ENCODE results near the gene AARS2.

The AARS2 gene

GRCh38 chr6:44262467-44263353 lies 50.4 kb downstream of the AARS2 start:
- DNase-seq (ENCODE audit: low spot score) = no peak

DNA sequence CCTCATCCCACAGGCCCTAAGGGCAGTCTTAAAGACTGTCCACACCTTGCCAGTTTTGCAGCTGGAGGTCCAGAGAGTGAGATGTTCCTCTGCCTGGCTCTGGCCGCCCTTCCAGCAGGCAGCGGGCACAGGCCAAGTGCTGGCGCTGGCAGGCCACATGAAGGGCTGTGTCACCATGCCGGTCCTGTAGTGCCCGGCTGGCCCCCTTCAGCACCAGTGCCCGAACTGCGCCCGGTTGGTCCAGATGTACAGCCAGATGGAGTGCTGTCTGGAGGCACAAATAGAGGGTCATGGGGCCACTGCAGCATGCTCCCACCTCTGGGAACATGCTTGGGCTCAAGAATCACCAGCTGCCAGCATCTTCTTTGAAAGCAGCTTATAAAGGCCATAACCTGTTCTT lies 51.6 kb downstream of the AARS2 start:
- no peak for DNase-seq (ENCODE audit: low spot score)

- DNase-seq (ENCODE audit: low spot score) = no peak
These were observed 52.5 kb downstream of the AARS2 start for GRCh38 chr6:44260451-44261297.

- DNase-seq (ENCODE audit: low spot score) = no peak
These were observed 53.1 kb downstream of the AARS2 start for GRCh38 chr6:44260011-44260410.

DNA sequence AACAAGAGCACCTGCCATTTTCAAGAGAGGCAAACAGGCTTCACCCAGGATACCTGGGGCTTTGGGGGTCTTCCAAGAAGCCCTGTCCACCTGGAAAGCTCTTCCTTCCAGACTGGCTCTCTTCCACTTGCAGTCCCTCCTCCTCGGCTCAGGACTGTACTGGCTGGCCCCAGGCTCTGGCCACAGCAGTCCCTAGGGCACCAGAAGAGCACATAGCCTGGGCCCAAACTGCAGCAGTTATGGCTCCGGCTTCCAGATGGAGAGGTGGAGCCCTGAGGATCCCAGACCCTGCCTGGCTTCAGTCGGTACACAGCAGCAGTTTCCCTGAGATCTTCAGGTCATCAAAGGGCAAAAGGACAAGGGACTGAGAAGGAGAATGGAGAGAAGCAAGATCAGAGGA lies 54.2 kb downstream of the AARS2 start:
- no peak for DNase-seq (ENCODE audit: low spot score)

DNA sequence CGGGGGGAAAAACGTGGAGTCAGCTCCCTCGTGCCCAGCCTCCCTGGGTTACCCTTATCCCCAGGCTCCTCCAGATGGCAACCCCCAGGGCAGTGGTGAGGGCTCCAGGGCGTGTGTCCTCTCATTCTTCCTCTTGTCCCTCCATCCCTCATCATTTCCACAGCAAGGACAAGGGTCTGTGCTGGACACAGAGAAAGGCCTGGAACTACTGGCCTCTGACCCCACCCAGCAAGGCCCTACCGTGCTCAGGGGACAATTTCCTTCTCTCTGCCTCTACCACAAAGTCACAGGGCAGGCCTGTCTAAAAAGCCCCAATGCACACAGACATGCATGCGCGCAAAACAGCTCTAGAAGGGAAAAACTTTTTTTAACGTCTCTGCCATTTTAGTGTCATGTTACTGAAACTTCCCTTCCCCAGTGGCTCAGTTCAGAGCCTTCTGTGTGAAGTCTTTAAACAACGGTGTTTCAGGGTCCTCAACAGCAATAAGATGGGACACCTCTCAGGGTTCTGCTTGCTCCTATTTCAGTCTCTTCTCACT lies 54.8 kb downstream of the AARS2 start:
- no peak for DNase-seq (ENCODE audit: low spot score)

DNA sequence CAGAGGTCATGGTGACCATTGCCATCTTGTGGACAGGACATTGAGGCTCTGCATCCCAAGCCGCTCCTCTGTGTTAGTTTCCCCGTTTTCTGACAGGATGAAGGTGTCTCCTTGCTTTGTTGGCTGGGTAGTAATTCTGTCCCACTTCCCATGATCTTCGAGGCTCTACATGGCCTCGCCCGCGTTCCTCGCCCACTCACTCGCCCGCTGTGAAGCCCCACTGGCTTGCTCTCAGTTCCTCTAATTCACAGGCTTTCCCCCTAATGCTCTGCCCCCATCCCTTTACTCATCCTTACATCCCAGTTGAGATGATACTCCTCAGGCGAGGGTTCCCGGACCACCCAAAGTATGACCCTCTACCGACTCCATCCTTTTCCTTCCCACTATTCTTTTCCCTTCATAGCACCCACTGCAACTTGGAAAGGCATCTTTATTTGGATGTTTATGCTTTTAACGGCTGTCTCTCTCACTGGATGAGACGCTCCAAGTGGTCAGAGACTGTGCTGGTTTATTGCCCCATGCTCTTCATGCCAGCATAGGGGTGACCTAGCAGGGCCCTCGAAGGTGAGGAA lies 55.3 kb downstream of the AARS2 start:
- no peak for DNase-seq (ENCODE audit: low spot score)

- peak; percentile 84 for DNase-seq (ENCODE audit: low spot score)
These were observed 56.0 kb downstream of the AARS2 start, which contains the start of gene SLC35B2 for GRCh38 chr6:44257025-44257752. Gene SLC35B2, minus strand, starts transcription at chr6:44257528. Its CDS starts 118 bp downstream, at chr6:44257410.

GRCh38 chr6:44256775-44257024 lies 56.4 kb downstream of the AARS2 start:
- DNase-seq (ENCODE audit: low spot score) = no peak

- DNase-seq (ENCODE audit: low spot score) = no peak
These were observed 57.0 kb downstream of the AARS2 start for GRCh38 chr6:44255871-44256774.

GRCh38 chr6:44255105-44255808 lies 57.9 kb downstream of the AARS2 start:
- no peak for DNase-seq (ENCODE audit: low spot score)

DNA sequence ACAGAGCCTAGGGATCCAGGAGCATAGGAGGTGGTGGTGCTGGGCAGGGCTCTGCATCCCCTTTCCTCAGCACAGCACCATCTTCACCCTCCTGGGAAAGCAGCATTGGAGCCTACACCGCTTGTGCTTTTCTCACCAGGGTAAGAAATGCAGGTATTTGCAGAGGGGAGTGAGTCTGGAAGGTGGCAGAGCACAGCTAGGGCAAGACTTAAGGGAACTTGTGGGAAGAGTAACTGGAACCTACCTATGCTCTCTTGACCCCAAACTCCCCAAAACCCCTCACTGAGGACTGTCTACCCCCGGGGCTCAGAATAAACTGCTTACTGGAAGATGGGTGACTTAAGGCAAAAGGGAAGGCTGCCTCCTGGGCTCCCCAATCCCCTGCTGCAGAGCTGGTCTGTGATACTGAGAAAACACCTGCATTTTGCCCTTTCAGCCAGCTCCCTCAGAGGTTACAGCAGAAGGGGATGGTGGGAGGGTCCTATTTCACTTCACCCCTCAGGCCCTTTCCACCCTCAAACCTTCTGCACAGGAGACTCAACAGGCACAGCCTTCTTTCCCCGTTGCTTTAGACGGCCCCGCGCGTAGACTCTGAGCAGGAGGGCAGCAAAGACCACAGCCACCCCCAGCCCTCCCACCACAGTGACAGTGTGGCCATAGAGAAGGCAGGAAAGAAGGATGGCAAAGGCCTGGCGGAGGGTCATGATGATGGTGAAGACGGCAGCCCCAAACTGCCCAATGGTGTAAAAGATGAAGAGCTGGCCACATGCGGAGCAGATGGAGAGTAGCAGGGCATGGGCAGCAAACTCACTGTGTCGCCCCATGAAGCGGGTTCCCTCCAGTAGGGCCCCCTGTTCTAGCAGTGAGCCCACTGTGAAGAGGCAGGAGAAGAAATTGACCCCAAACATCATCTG lies 58.7 kb downstream of the AARS2 start:
- DNase-seq (ENCODE audit: low spot score) = no peak

DNA sequence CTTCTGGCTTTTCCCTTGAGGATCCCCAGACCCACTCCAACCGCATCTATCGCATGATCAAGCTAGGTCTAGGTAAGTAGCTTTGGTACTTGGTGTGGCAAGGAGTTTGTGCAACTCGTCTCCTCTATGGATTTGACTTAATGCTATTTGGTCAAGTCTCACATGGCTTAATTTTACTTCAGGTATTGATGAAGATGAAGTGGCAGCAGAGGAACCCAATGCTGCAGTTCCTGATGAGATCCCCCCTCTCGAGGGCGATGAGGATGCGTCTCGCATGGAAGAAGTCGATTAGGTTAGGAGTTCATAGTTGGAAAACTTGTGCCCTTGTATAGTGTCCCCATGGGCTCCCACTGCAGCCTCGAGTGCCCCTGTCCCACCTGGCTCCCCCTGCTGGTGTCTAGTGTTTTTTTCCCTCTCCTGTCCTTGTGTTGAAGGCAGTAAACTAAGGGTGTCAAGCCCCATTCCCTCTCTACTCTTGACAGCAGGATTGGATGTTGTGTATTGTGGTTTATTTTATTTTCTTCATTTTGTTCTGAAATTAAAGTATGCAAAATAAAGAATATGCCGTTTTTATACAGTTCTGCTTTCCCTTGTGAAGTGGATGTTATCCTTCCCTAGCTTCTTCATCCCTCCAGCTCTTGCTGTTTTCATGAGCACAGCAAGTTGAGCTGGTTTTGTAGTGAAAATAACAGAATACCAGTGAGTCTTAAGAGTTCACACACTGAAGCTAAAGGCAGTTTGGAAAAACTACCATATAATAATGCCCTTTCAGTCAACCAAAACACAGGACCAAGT lies 59.6 kb downstream of the AARS2 start:
- DNase-seq (ENCODE audit: low spot score) = no peak

- no peak for DNase-seq (ENCODE audit: low spot score)
These were observed 61.3 kb downstream of the AARS2 start for GRCh38 chr6:44251576-44252524.

GRCh38 chr6:44250718-44251123 lies 62.4 kb downstream of the AARS2 start:
- no peak for DNase-seq (ENCODE audit: low spot score)

DNA sequence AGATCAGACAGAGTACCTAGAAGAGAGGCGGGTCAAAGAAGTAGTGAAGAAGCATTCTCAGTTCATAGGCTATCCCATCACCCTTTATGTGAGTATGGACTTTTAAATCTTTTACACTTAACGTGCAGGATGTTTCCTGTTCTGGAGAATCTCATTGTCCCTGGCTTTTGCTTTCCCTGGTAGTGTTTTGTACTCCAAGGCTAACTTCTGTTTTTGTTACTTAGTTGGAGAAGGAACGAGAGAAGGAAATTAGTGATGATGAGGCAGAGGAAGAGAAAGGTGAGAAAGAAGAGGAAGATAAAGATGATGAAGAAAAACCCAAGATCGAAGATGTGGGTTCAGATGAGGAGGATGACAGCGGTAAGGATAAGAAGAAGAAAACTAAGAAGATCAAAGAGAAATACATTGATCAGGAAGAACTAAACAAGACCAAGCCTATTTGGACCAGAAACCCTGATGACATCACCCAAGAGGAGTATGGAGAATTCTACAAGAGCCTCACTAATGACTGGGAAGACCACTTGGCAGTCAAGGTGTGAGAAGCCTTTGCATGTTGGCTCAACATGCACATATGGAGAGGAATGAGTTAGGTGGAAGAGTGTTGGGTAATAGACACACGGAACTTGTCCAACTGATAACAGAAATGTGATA lies 63.0 kb downstream of the AARS2 start:
- DNase-seq (ENCODE audit: low spot score) = no peak

All from germinal center (tissue), 1 donor.